Measurements from ENCODE around the gene POLK.
"Not testable (repeated sequence)": the region's sequence is repeated elsewhere in the genome, so short reads cannot be mapped to it uniquely, and the experiment has no call there.

POLK gene

DNA sequence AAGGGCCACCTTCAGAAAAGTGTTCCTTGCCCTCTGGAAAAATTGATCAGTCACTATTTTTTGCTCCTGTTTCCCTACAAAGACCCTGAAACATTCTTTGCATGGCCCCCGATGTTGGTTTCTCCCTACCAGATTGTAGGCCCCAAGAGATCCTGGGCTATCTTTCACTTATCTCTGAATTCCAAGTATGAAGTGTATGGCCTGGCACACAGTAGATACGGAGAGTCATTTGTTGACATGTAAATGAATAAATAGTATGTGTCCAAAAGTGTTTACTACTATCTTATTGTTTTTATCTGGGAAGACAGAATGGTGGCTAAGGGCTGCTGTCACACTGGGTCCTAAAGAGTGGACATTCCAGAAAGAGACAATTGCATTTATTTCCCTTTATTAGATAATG is 92.1 kb downstream of the POLK start:
- in situ Hi-C loops (cut with HindIII; ENCODE audit: low sequenced_read_pairs): no loop called here

DNA sequence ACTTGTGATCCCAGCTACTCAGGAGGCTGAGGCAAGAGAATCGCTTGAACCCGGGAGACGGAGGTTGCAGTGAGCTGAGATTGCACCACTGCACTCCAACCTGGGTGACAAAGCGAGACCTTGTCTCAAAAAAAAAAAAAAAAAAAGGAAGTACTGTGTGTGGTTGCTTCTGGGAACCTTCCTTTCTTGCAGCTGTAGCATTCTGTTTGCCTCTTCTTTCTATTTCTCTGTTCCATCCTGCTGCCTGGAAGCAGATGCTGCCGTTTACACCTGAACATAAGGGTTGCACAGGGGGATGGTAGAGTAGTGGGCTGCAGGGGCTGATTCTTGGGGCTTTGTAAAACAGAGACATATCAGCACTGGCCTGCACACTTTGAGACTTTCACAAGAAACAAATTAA is 95.7 kb downstream of the POLK start:
- in situ Hi-C loops (cut with HindIII; ENCODE audit: low sequenced_read_pairs): not testable (repeated sequence)

DNA sequence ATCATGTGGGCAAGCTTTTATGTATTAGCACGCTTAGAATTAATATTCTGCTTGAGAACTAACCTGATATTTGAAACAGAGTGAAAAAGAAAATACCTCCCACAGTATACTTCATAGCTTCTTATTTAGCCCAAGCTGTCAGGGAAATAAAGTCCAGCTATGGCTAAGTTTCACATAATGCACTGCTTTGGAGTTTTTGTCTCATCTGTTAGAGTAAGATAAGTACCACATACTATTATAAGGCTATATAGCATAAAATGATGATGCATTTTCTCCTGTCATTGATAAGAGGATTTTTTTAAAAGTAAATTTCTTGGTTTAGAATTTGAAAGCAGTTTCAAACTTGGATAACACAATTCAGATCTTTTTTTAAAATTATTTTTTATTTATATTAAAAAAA is 97.2 kb downstream of the POLK start:
- in situ Hi-C loops (cut with HindIII; ENCODE audit: low sequenced_read_pairs): no loop called here

DNA sequence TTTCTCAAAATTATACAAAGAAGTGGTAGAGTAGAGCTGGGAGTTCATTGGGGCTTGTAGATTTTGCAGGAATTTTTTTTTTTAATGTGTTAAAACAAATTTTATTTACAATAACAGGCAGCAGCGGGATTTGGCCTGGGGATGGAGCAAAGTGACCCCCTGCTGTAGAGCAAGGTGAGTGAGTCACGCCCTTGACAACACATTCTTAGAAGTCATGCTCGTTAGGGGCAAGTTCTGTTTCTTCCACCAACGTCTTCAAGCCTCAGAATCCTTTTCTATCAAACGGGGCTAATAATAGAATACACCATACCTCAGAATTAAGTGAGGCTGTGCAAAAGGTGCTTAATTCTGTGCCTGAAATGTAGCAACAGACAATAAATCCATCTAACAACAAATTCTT is 98.5 kb downstream of the POLK start:
- in situ Hi-C loops (cut with HindIII; ENCODE audit: low sequenced_read_pairs): no loop called here

DNA sequence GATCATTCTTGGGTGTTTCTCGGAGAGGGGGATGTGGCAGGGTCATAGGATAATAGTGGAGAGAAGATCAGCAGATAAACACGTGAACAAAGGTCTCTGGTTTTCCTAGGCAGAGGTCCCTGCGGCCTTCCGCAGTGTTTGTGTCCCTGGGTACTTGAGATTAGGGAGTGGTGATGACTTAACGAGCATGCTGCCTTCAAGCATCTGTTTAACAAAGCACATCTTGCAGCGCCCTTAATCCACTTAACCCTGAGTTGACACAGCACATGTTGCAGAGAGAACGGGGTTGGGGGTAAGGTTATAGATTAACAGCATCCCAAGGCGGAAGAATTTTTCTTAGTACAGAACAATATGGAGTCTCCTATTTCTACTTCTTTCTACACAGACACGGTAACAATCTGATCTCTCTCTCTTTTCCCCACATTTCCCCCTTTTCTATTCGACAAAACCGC is 99.2 kb downstream of the POLK start:
- in situ Hi-C loops (cut with HindIII; ENCODE audit: low sequenced_read_pairs): not testable (repeated sequence)

DNA sequence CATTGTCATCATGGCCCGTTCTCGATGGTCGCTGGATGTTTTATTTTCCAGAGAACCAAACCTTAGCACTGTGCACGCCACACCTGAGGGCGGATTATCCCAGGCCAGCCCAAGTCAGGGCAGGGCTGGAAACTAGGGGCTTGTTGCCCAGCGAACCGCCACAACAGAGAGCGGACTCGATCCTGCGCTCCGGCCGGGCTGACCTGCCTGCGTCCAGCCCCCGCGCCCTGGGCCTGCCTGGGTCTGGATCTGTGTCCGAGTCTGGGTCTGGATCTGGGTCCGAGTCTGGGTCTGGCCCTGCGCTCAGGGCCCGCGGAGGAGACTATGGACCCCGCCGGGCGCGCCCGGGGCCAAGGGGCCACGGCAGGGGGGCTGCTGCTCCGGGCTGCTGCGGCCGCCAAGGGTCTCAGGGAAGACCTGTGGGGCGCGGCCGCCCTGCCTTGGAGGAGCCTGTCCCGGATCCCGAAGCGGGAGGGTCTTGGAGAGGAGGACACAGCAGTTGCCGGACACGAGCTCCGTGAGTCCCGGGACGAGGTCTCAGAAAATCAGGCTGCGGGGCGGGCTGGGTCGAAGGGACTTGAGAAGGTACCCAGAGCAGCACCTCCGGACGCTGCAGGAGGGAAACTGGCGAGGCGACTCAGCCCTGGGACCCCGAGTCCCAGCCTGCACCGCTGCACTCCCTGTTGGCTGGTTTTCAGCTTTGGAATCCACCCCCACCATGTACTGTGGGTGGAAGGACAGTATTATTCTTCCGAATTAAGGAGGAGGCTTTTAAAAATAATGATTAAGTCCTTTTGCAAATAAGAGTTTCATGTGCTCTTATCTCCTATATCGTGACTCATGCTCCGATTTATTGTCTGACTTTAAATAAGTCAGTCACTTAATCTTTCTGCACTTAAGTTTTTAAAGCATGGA is 99.9 kb downstream of the POLK start, which contains the start of gene ANKDD1B:
TSS of gene ANKDD1B (plus strand) at position 143 of the 915 bp plus-strand sequence. CDS start at position 325, 182 bp downstream.
- in situ Hi-C loops (cut with HindIII; ENCODE audit: low sequenced_read_pairs): no loop called here

DNA sequence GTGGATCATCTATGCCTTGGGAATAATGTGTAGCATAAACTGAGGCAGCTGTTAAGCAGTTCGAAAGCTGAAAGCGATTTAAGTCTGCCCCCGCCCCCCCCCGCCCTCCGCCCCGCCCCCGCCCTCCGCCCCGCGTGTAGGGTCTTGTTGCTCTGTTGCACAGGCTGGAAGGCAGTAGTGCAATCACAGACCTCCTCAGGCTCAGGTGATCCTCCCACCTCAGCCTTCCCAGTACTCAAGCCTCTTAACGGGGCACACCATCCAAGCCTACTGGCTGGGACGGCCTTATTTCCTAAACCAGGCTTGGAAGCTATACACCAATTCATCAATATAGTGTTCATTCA is 100.5 kb downstream of the POLK start:
- in situ Hi-C loops (cut with HindIII; ENCODE audit: low sequenced_read_pairs): no loop called here

DNA sequence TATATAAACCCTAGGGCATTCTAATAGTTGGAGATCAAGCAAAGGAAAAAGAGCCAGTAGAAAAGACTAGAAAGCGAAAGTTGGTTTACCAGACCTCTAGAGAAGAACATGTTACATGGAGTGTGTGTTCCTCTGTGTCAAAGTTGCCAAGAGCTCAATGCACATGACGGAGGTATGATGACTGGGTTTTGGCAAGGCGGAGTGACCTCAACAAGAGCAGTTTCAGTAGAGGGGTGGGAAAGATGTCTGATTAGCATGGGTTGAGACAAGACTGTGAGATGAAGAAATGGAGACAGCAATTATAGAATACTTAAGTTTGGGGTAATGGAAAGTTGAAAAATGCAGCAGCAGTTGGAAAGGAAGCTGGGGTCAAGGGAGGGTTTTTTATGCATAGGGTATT is 101.2 kb downstream of the POLK start:
- in situ Hi-C loops (cut with HindIII; ENCODE audit: low sequenced_read_pairs): no loop called here

DNA sequence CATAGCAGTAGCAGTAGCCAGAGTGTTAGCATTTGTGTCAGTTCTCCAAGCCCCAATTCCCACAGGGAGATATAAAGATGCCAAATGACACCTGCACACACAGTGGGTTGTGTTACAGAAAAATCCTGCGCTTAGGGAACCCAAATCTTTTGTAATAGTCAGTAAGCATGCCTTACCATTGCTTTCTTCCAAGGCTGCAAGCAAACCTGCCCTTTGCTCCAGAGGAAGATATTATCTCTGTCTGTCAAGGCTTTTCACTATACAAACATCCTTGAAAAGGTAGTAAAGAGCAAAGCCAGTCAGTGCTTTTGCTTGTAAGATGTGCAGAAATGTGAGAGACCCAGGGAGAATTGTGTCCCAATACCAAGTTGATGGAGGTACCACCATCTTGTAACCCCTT is 102.5 kb downstream of the POLK start:
- in situ Hi-C loops (cut with HindIII; ENCODE audit: low sequenced_read_pairs): no loop called here

DNA sequence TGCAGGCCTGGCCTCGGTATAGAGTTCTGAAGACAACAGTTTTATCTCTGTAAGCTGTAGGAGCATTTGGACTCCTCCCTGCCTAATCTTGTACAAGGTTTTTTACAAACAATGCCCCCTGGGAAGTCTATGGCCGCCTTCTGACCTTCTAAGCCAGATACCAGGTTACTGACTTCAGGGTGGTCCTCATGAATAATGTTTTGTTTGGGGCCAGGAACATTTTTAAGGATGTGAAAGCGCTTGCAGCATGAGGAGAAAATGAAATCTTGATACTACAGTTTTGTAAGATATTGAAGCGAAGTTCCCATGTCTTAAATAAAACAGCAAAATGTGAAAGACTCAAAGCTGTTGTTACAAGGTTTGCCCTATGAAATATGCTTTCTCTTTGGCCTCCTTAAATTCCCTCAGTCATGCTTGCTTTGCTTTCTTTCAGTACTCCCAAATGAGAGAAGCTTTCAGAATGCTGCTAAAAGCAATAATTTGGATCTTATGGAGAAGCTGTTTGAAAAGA is 104.7 kb downstream of the POLK start:
- in situ Hi-C loops (cut with HindIII; ENCODE audit: low sequenced_read_pairs): loop anchor here (5.0 kb wide), 1 partner anchor 51 kb away; no protein-coding TSS in a partner anchor

DNA sequence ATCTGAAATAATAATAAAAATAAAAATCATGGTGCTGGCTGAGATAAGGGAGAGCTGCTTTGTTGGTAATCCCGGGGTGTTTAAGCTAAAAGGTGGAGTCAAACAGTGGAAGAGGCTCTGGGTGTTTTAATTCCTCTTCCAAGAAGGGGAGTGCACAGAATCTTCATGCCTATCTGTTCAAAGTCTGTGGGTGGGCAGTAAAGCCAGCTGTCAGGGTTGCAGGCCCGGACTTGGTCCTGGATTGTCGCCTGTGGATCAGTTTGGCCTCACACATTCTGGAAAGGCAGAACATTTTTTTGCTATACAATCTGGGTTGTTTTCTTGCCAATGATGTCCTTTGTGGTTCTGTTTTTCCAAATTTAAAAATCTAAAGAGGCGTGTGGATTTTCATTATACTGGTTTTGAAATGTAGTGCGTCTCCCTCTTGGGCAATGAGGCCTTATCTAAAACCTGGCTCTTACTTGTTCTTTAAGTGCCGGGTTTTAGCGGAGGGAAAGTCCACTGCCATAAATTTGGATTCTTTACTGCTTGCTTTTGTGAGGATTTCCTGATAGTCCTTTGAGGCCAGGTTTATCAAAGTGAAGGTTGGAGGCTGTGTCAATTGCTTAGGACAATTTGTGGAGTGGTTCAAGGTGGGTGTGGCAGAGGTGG is 105.4 kb downstream of the POLK start:
- in situ Hi-C loops (cut with HindIII; ENCODE audit: low sequenced_read_pairs): loop anchor here (5.0 kb wide), 1 partner anchor 50 kb away; no protein-coding TSS in a partner anchor

DNA sequence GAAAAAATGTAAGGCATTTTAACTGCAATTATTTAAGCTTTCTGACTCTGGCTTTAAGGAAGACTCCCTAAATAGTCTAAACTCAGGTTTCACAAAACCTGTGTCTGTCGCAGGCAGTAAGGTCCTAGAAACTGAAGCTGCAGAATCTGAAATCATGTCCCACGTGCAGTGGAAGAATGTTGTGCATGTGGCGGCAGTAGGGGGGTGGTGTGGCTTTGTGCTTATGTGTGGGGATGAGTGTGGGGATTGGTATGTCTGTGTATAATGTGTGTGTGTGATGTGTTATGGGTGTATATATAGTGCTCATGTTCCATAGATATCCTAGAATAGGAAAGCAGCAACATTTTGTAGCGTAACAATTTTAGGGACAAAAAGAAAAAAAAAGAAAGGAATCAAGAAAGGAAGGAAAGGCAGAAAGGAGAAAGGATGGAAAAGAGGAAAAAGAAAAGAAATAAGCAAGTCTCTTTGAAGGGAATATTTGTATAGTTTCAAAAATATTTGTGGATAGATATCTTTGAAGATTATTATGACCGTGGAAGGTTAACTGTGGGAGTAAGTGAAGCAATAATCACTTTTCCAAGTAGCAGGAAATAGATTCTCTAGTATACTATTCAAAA is 106.2 kb downstream of the POLK start:
- in situ Hi-C loops (cut with HindIII; ENCODE audit: low sequenced_read_pairs): loop anchor here (5.0 kb wide), 1 partner anchor 49 kb away; no protein-coding TSS in a partner anchor

DNA sequence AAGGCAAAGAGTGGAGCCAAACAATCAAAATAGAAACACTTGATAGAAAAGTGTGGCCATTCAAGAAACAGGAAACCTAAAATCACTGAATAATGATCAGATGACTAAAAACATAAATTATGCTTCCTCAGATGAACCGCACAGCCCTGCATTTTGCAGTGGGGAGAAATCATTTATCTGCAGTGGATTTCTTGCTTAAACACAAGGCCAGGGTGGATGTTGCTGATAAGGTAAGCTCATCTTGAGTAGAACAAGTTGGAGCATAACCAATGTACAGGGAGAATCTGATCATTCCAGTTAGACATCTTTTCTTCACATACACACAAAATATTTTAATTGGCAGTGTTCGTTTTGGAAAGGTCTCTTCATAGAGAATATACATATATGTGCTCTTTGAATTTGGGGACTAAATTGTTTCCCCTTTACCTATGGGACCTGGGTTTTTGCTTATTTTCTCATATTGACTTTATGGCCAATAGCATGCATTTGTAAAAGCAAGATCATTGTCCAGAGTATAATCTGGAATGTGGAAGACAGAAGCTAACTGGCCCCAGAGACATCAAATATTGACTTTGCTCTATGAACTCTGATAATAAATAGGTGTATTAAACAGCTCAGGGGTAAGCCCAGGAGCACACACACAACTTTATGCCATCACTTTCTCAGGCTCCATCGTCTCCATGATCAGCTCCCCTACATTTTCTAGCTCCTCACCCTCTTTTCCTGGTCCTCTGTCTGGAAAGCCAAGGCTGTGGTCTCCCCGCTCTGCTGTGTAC is 108.7 kb downstream of the POLK start:
- in situ Hi-C loops (cut with HindIII; ENCODE audit: low sequenced_read_pairs): no loop called here

DNA sequence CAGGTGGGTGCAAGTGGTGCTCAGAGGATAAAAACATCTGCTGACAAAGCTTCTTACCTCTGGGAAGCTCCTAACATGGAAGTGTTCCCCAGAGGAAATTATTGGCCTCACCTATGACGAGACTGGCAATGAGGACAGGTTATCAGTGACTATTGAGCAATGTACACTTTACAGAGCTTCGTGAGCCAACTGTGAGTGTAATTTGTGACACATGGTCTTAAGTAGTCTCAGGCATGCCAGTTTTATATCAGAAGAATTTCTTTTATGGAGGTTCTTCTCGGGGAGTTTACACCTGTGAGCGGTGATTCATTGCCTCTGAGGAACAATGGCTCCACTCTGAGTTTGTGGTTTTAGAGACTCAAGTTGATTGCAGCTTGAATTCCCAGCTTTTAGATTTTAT is 110.9 kb downstream of the POLK start:
- in situ Hi-C loops (cut with HindIII; ENCODE audit: low sequenced_read_pairs): no loop called here

DNA sequence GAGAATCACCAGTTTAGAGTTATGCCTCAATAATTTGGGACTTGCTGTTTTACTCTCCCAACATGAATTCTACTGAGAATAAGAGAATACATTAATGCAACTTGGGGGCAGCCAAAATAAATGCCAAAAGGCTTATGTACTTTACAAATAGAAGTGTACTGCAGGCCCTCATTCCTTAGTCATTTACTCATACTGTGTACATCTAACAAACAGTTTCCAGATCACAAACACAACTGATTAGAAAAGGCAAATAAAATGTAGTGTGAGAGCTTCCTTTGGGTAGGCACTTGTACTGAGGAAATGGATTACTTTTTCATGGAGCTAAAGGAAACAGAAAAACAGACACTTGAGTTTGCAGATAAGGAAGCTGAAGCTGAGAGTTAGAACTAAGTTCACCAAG is 112.2 kb downstream of the POLK start:
- in situ Hi-C loops (cut with HindIII; ENCODE audit: low sequenced_read_pairs): no loop called here

DNA sequence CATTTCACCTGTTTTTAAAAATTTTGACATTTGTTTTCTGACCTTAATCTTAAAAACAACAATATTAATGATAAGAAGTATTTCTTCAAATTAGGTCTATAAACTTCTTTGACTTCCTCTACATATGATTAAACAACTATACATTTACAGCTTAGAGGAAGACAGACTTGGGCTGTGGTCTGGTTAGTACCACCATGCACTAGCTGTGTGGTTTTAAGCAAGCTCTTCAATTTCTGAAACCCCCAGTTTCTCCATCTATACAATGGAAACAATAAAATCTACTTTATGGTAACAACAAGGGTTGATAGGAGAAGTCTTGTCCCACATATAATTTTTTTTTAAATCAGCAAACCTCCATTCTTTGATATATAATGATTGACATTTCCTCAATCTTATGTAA is 115.3 kb downstream of the POLK start:
- in situ Hi-C loops (cut with HindIII; ENCODE audit: low sequenced_read_pairs): no loop called here

DNA sequence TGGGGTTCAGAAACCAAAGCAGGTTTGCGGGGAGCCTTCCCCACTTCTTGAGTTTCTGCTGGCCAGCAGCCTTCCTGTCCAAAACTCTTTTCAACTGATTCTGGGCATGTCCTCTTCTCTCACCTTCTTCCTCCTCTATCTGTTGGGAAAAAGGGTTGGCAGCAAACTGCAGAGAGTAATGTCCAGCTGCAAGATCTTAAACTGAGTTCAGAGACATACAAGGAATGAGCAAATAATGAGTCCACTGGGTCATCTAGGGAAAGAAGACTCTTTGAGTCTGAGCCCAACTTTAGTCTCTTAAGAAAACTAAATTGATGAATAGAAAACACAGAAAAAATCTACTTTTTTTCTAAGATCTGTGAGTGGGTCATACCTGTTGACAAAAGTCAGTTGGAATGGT is 116.1 kb downstream of the POLK start:
- in situ Hi-C loops (cut with HindIII; ENCODE audit: low sequenced_read_pairs): no loop called here

DNA sequence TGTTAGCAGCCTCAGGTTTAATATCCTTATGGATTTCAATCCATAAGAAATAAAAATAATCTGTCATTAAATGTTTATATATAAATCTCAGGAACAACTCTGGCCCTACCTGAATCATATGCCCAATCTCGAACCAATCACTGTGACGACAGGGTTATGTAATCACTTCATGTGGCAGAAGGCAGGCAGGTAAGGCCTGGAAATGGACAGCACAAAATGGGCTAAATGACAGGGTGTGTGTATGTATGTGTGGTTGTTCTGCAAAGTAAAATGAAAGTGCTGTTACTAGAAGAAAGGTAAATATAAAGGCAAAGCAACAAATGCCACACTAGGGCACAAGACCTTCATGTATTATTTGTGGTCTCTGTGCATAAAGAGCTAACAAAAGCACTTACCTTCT is 119.2 kb downstream of the POLK start:
- in situ Hi-C loops (cut with HindIII; ENCODE audit: low sequenced_read_pairs): no loop called here

DNA sequence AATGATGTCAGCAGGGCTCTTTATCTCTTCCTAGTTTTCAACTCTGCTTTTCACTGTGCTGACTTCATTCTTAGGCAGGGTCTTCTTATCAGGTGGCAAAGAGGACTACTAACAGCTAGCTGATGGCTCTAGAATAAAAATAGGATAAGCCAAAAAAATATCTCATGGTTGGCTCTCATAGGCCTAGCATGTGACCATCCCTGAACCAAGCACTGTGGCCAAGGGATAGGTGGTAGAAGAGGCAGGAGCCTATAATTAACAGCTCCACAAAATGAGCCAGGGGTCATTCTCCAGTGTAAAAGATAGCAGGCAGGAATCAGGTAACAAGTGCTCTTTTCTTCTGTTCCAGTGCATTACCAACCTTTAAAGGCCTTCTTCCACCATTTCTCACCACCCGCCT is 120.6 kb downstream of the POLK start:
- in situ Hi-C loops (cut with HindIII; ENCODE audit: low sequenced_read_pairs): no loop called here

DNA sequence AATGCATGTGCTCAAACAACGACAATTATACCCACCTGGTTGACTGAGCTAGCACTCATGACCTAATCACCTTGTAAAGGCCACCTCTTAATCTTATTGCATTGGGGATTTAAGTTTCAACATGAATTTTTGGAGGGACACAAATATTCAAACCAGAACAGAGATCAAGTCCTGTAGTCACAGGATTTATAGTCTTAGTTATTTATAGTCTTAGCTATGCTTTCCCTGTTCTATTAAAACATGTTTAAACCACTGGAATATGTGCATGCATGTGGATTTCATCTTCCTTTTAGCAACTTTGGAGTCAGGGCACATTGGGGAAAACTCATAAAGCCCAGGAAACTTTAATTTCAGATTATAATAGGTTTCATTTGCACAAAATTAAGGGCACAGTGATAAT is 126.3 kb downstream of the POLK start:
- in situ Hi-C loops (cut with HindIII; ENCODE audit: low sequenced_read_pairs): no loop called here
